SU-DHL-6 (cell line): ENCODE results near the gene HOXA5.

Experiments
- EZH2phosphoT487 ChIP-seq: fragments of 200-600 bp; sonication (generic), shearing (Covaris generic); conservative IDR thresholded peaks from 2 replicates; pipeline ENCODE4 v1.6.1; 2018; ENCODE audit warnings: mild to moderate bottlenecking, antibody characterized with exemption, low read length, moderate library complexity, mixed read lengths
- TF ChIP-seq, protein P1 (sequence below): fragments of 200-600 bp; sonication (generic); IDR thresholded peaks from one replicate; pipeline ENCODE4 v1.5.1; 2017; ENCODE audit warnings: antibody characterized with exemption, mild to moderate bottlenecking, low read length, moderate library complexity; ENCODE audit not compliant: insufficient read depth, poor library complexity, severe bottlenecking

DNA sequence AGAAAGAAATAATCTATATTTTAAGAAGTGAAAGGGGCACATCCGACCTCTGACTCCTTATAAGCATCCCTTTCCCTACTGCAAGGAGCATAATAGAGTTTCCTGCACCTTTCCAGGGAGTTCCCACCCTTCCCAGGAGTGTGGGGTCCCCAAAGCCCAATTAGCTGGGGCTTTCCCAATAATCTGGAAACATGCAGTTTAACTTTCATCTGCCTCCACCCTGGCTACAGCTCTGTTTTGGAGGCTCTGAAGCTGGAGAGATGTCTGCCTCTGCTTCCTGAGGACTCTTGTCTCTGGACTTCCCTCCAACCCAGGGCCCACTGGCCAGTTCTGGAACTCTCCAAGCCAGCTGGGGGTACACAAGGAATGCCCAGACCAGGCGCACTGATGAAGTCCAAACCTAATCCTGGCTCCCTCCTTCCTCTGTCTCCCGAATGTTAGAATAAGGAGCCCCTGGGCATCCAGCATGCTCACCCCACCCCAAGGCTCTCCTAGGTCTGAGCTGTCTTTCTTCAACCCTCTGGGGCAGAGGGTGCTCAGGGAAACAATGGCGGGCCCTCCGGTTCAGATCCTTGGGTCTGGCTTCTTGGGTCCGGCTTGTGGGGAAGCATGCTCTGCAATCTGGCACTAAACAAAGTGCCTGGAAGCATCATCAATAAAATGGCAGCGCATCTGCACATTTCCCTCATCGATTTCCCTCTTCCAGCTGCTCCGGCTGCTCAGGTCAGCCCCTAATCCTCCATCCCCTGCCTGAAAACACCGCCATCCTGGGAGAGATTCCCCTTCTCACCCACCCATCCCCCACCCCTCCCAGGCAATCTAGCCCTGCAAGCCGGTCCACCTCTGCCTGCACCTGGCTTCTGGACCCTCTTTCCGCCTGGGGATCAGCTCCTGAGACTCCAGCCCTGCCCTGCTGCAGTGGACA is 26.3 kb downstream of the HOXA5 start:
- TF ChIP-seq, protein P1, sequence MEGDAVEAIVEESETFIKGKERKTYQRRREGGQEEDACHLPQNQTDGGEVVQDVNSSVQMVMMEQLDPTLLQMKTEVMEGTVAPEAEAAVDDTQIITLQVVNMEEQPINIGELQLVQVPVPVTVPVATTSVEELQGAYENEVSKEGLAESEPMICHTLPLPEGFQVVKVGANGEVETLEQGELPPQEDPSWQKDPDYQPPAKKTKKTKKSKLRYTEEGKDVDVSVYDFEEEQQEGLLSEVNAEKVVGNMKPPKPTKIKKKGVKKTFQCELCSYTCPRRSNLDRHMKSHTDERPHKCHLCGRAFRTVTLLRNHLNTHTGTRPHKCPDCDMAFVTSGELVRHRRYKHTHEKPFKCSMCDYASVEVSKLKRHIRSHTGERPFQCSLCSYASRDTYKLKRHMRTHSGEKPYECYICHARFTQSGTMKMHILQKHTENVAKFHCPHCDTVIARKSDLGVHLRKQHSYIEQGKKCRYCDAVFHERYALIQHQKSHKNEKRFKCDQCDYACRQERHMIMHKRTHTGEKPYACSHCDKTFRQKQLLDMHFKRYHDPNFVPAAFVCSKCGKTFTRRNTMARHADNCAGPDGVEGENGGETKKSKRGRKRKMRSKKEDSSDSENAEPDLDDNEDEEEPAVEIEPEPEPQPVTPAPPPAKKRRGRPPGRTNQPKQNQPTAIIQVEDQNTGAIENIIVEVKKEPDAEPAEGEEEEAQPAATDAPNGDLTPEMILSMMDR, result no peak
- no peak for TF ChIP-seq EZH2phosphoT487
